Colon (tissue), 2 donors: ENCODE data around the gene AHRR.
"Not testable (repeated sequence)": the region's sequence is repeated elsewhere in the genome, so short reads cannot be mapped to it uniquely, and the experiment has no call there.

Experiments
- FAIRE-seq: peaks from 2 replicates; lab custom pipeline; 2012; peaks lifted over from hg19 to GRCh38; lab: Jason Lieb, UNC
- donor health status: control.
- donor health status: control.

The AHRR gene

DNA sequence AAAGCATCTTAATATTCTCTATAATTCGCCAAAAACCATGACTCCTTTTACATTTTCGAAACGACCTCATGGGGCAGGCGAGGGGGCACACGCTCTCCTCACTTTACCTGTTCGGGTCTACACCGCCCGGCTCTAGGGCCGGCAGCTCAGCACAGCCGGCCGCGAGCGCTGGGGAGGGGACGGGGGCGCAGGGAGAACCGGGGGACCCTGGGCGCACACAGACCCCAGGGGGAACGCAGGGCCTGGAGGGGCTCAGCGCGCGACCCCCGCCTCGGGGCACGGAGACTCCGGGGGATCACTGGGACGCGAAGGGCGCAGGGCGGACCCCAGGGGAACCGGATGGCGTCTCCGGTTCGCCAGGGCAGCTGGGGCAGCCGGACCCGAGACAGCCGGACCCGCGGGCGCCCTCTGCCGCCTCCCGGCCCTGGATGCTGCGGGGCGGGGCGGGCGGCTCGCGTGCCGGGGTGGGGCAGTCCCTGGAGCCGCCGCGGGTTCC lies at the start of gene AHRR:
Gene AHRR, plus strand, starts transcription at position 485 of the 496 bp plus-strand sequence. CDS start 22,189 bp downstream, outside the sequence.
- no peak for FAIRE-seq

DNA sequence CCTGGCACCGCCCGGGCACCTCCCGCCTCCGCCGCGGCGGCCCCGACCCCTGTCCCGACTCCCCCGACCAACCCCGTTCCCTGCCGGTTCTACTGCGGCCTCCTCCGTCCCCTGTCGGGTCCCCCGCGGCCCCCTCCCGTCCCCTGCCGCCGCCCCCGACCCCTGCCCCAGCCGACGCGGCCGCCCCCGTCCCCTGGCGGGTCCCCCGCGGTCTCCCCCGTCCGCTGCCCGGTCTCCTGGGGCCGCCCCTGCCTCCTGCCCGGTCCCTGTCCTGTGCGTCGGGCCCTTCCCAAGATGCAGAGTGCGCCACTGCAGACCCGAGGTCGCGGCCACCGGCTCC lies 49.7 kb upstream of the AHRR start:
- FAIRE-seq: not testable (repeated sequence)

- not testable (repeated sequence) for FAIRE-seq
Measured at GRCh38 chr5:273091-273490, 48.4 kb upstream of the AHRR start.

DNA sequence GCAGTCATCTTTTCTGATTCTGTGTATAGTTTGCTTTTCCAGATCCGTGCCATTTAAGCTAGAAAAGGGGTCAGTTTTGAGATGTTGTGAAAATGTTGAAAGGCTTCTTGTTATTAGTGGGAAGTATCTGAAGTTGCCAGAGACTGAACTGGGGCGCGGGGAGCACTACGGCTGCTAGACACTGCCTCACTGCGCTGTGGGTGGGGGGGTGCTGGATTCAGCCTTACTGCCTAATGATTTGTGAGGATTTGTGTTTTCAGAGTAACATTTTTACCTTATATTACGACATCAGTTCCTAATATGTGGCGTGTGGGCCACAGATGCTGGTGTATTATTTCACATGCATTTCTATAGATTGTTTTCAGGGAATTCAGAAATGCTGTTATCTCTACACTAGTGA lies 48.0 kb upstream of the AHRR start:
- FAIRE-seq: not testable (repeated sequence)

- FAIRE-seq: not testable (repeated sequence)
Measured at GRCh38 chr5:274346-274745, 47.2 kb upstream of the AHRR start.

DNA sequence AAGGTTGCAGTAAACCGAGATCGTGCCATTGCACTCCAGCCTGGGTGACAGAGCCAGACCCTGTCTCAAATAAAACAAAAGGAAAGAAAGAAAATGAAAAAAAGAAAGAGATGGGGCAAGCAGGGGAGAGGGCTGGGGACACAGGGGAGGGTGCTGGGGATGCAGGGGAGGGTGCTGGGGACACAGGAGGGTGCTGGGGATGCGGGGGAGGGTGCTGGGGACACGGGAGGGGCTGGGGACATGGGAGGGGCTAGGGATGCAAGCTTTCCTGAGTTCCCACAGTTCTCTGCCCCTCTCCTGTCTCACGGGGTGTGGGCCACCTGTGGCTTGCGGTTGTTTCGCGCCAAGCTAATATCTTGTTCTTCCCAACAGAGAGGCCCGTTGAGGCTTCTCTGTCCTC lies 42.9 kb upstream of the AHRR start:
- no peak for FAIRE-seq

GRCh38 chr5:279051-279665 lies 42.4 kb upstream of the AHRR start:
- FAIRE-seq: not testable (repeated sequence)

DNA sequence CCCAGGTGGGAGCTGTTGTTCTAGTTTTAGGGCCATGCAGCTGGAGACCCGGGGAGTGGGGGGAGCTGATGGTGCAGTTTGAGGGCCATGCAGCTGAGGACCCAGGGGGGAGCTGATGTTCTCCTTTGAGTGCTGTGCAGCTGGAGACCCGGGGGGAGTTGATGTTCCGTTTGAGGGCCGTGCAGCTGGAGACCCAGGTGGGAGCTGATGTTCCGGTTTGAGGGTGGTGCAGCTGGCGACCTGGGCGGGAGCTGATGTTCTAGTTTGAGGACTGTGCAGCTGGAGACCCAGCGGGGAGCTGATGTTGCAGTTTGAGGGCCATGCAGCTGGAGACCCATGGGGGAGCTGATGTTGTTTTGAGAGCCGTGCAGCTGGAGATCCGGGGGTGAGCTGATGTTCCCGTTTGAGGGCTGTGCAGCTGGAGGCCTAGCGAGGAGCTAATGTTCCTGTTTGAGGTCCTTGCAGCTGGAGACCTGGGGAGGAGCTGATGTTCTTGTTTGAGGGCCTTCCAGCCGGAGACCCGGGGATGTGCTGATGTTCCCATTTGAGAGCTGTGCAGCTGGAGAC lies 35.4 kb upstream of the AHRR start:
- no peak for FAIRE-seq

DNA sequence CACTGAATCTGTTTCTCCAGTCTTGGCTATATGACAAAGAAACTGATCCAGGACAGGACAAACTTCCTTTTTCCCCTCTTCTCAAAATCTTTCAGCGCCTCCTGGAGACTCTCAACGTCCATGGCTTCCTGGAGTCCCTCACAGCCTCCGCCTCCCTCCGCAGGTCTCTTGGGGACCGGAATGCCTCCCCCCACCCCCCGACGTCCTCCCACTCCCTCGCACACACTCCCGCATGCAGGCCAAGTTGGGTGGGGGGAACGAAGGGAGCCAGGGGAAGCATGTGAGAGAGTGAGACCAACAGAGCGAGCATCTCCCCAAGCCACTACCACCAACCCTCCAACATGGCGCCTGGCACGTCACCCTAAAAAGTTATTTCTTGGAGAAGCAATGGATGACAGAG lies 31.3 kb upstream of the AHRR start:
- not testable (repeated sequence) for FAIRE-seq

DNA sequence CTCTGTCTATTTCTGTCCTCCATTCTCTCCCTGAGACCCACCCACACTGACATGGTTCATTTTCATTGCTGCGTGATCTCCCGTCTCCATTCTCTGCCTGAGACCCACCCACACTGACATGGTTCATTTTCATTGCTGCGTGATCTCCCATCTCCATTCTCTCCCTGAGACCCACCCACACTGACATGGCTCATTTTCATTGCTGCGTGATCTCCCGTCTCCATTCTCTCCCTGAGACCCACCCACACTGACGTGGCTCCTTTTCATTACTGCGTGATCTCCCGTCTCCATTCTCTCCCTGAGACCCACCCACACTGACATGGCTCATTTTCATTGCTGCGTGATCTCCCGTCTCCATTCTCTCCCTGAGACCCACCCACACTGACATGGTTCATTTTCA lies 30.2 kb upstream of the AHRR start:
- FAIRE-seq: not testable (repeated sequence)

- not testable (repeated sequence) for FAIRE-seq
Measured at GRCh38 chr5:294788-295187, 26.7 kb upstream of the AHRR start.

GRCh38 chr5:296207-296606 lies 25.3 kb upstream of the AHRR start:
- not testable (repeated sequence) for FAIRE-seq

- FAIRE-seq: not testable (repeated sequence)
Measured at GRCh38 chr5:296954-297353, 24.6 kb upstream of the AHRR start.

GRCh38 chr5:297448-297847 lies 24.1 kb upstream of the AHRR start:
- FAIRE-seq: not testable (repeated sequence)

DNA sequence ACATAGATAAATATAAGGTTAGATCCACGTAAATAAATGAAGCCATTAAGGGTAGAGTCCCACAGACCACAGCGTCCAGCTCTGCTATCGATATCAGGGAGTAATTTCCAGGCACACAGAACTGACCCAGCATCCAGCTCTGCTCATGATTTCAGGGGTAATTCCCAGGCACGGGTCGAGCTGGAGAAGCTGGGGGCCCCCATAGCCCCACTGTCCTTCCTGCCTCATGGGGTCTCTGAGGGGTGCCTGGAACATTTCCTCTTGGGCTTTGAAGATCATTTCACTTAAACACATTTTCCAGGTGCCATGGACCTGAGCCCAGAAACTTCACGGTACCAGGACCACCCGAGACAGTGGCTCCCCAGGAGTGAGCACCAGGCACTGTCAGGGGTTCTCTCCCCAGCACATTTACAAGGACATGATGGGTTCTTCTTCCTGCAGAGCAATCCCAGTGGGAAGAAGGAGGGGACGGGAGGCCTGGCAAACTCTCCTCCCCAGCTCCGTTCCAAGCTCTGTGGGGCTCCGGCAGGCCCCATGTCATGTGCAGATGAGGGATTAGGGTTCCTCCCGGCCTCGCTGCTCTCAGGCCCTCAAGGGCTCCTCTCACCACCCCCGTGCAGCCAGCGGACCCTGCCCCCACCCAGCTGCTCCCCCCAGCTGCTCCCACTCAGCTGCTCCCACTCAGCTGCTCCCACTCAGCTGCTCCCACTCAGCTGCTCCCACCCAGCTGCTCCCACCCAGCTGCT lies 23.4 kb upstream of the AHRR start:
- not testable (repeated sequence) for FAIRE-seq

GRCh38 chr5:298737-299125 lies 22.8 kb upstream of the AHRR start:
- FAIRE-seq: no peak

DNA sequence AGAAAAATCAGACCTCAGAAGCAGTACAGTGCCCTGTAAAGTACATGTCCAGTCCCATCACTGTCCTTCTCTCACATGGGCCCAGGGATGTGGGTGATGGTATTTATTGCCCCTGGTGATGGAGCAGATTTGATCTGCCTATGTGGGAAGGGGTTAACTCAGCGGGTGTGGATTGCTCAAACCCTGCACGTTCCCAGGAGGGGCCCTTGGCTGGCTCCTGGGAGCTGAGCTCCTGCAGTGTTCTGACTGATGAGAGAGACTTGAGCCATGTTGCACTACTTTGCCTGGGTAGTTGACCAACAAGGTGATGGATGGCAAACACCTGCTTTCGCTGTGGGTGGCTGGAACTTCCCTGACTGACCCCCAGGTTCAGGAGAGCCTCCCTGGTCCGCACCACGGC lies 21.6 kb upstream of the AHRR start:
- not testable (repeated sequence) for FAIRE-seq

GRCh38 chr5:300691-301435 lies 20.7 kb upstream of the AHRR start:
- not testable (repeated sequence) for FAIRE-seq

GRCh38 chr5:302416-302815 lies 19.1 kb upstream of the AHRR start:
- not testable (repeated sequence) for FAIRE-seq

GRCh38 chr5:302966-303365 lies 18.5 kb upstream of the AHRR start:
- FAIRE-seq: no peak

GRCh38 chr5:303741-304140 lies 17.8 kb upstream of the AHRR start:
- FAIRE-seq: not testable (repeated sequence)

GRCh38 chr5:305050-305449 lies 16.5 kb upstream of the AHRR start:
- FAIRE-seq: no peak

- FAIRE-seq: no peak
Measured at GRCh38 chr5:305459-305858, 16.1 kb upstream of the AHRR start.
